B cell (primary cell): ENCODE results near the gene NAE1. TPM values are rescaled to one million over a fixed set of nuclear protein-coding genes. Genes with fewer than 3 reads are reported as not detected.
"Not testable (repeated sequence)": the region's sequence is repeated elsewhere in the genome, so short reads cannot be mapped to it uniquely, and the experiment has no call there.

Experiments used
- ATAC-seq: fragments of 200-7000 bp; cut with Tn5 transposase; one replicate; pipeline ENCODE4 v1.10.0; 2021; ENCODE audit warnings: low read depth, mild to moderate bottlenecking, moderate number of reproducible peaks, moderate library complexity
- CTCF ChIA-PET: fragments of 350-600 bp; sonication (Branson Sonifier 250); formaldehyde crosslinking; loops from one replicate; lab custom pipeline; 2021; ENCODE audit warnings: antibody characterized with exemption, inconsistent platforms; lab: Charles Lee
- POLR2A ChIA-PET: fragments of 350-600 bp; sonication (Branson Sonifier 250); formaldehyde crosslinking; loops from one replicate; lab custom pipeline; 2021; ENCODE audit warnings: antibody characterized with exemption; lab: Charles Lee
- DNase-seq: peaks from one replicate; pipeline ENCODE4 v3.0.0; 2013
- H2AFZ ChIP-seq: 2 replicates; pipeline ENCODE4 v1.6.1; 2012; ENCODE audit warnings: mild to moderate bottlenecking, low read depth, low read length; ENCODE audit not compliant: insufficient read depth, poor library complexity, severe bottlenecking
- H3K27ac ChIP-seq, 2 donors: 1 replicate in 1 of 2; 2 replicates in 1 of 2; pipeline ENCODE4 v1.5.1; 2012 to 2013; ENCODE audit warnings: low read length in 2 of 2, mild to moderate bottlenecking in 2 of 2, moderate library complexity in 1 of 2
- H3K27me3 ChIP-seq, 4 experiments: fragments of 200-600 bp in 1 of 4; sonication (generic) in 1 of 4; replicated peaks in 1 of 4; 1 replicate in 2 of 4; 2 replicates in 2 of 4; pipeline versions ENCODE4 v1.6.1 to v1.7.0; 2013 to 2016; ENCODE audit warnings: low read length in 3 of 4, mild to moderate bottlenecking in 2 of 4, mixed read lengths in 1 of 4, moderate library complexity in 1 of 4; ENCODE audit not compliant: insufficient read depth in 4 of 4, control insufficient read depth in 3 of 4; ENCODE audit errors: control extremely low read depth in 1 of 4
- H3K36me3 ChIP-seq, 2 experiments: replicated peaks in 1 of 2; 1 replicate in 1 of 2; 2 replicates in 1 of 2; pipeline versions ENCODE4 v1.6.1 to v1.7.1; 2013; ENCODE audit warnings: low read length in 1 of 2; ENCODE audit not compliant: insufficient read depth in 2 of 2, control insufficient read depth in 1 of 2; ENCODE audit errors: control extremely low read depth in 1 of 2, extremely low read depth in 1 of 2
- H3K4me1 ChIP-seq, 2 donors: fragments of 200-600 bp in 1 of 2; sonication (generic) in 1 of 2; 1 replicate in 1 of 2; 2 replicates in 1 of 2; pipeline versions ENCODE4 v1.5.1 to v1.6.1; 2013 to 2017; ENCODE audit warnings: low read length in 2 of 2; ENCODE audit not compliant: control insufficient read depth in 2 of 2, insufficient read depth in 2 of 2
- H3K4me2 ChIP-seq: replicated peaks from 2 replicates; pipeline ENCODE3; 2012; ENCODE audit warnings: mild to moderate bottlenecking, low read depth, low read length; ENCODE audit not compliant: poor library complexity, severe bottlenecking
- H3K4me3 ChIP-seq, 5 experiments: fragments of 200-600 bp in 1 of 5; sonication (generic) in 1 of 5; 1 replicate in 3 of 5; 2 replicates in 2 of 5; pipeline versions ENCODE4 v1.5.1 to v1.7.0; 2011 to 2016; ENCODE audit warnings: low read length in 4 of 5, mild to moderate bottlenecking in 4 of 5, low read depth in 2 of 5, control low read depth in 1 of 5, moderate library complexity in 1 of 5; ENCODE audit not compliant: insufficient read depth in 1 of 5; ENCODE audit errors: control extremely low read depth in 1 of 5, extremely low read depth in 1 of 5
- H3K79me2 ChIP-seq: fragments of 200-600 bp; sonication (generic); one replicate; pipeline ENCODE4 v1.6.0; 2016; ENCODE audit warnings: low read length; ENCODE audit not compliant: control insufficient read depth, insufficient read depth
- H3K9ac ChIP-seq: fragments of 200-600 bp; sonication (generic); 2 replicates; pipeline ENCODE4 v1.6.1; 2017; ENCODE audit warnings: mild to moderate bottlenecking, low read length, moderate library complexity
- H3K9me3 ChIP-seq, 3 donors: one replicate each; pipeline versions ENCODE4 v1.6.1 to v1.7.1; 2013; ENCODE audit warnings: low read length in 2 of 3; ENCODE audit not compliant: control insufficient read depth in 2 of 3, insufficient read depth in 1 of 3; ENCODE audit errors: control extremely low read depth in 1 of 3
- H4K20me1 ChIP-seq: 2 replicates; pipeline ENCODE4 v1.6.0; 2012; ENCODE audit warnings: mild to moderate bottlenecking, low read length; ENCODE audit not compliant: insufficient read depth, control insufficient read depth, poor library complexity, severe bottlenecking
- H3K27ac Mint-ChIP-seq: one replicate; pipeline ENCODE4 v1.8.0; 2021; ENCODE audit warnings: mixed read lengths
- H3K27me3 Mint-ChIP-seq: one replicate; pipeline ENCODE4 v1.8.0; 2021; ENCODE audit warnings: mixed read lengths
- H3K4me1 Mint-ChIP-seq: one replicate; pipeline ENCODE4 v1.8.0; 2021; ENCODE audit warnings: mixed read lengths
- H3K4me3 Mint-ChIP-seq: one replicate; pipeline ENCODE4 v1.8.0; 2021; ENCODE audit warnings: mixed read lengths
- H3K9me3 Mint-ChIP-seq: one replicate; pipeline ENCODE4 v1.8.0; 2022; ENCODE audit warnings: mixed read lengths; ENCODE audit not compliant: insufficient read depth
- CTCF ChIP-seq: fragments of 200-600 bp; IDR thresholded peaks from one replicate; pipeline ENCODE4 v1.8.0; 2022; ENCODE audit warnings: antibody characterized with exemption, mild to moderate bottlenecking
- EZH2 ChIP-seq: IDR thresholded peaks from 2 replicates; pipeline ENCODE4 v1.6.1; 2012; ENCODE audit warnings: borderline replicate concordance, low read depth, mild to moderate bottlenecking, moderate library complexity, low read length; ENCODE audit not compliant: insufficient read depth, poor library complexity, severe bottlenecking
- WGBS: methylation state at CpG from one replicate; pipeline ENCODE4 v1.1.5; 2013; ENCODE audit warnings: missing lambda C conversion rate; ENCODE audit not compliant: insufficient coverage; 5-methylcytosine and 5-hydroxymethylcytosine counted together
- intact Hi-C: fragments of 100-400 bp; cut with micrococcal nuclease; formaldehyde crosslinking; loops from one replicate; pipeline ENCODE4 v1.10.0; 2022
- polyA plus RNA-seq: library from polyadenylated mRNA; depleted of rRNA; stranded (reverse); fragments of >200 nt; gene quantifications from 2 replicates; pipeline ENCODE4 v1.2.3, GENCODE V29; 2012
- total RNA-seq, 2 donors: library from RNA; stranded (reverse); fragments of 120-200 nt in 1 of 2; gene quantifications; 1 replicate in 1 of 2; 2 replicates in 1 of 2; pipeline versions ENCODE4 v1.2.3 to v1.2.4, GENCODE V29; 2013 to 2022

The NAE1 gene
- total and polyA plus RNA-seq, 2 donors (not counting 1 experiment from before 2014, with no cell fraction given): 19.3 to 57.6 TPM

GRCh38 chr16:66798161-66798560 is 32.6 kb downstream of the NAE1 start:
- Histone ChIP-seq H3K9ac (no peak overlapping the region), H3K4me2 (no peak overlapping the region), H3K9me3 (peaks cover 0 to 14% (median 0%) of the 10 kb centered on the region in 3 donors), H3K4me1 (no peaks in the 10 kb centered on the region), H3K36me3 (peaks cover 0 to 9% of the 10 kb centered on the region in 2 experiments), H3K4me3 (no peak overlapping the region), H3K79me2 (no peaks in the 10 kb centered on the region), H3K27ac (no peak overlapping the region), H3K27me3 (no peaks in the 10 kb centered on the region), H4K20me1 (no peaks in the 10 kb centered on the region), H2AFZ (no peak overlapping the region)
- no peak for DNase-seq
- Mint-ChIP-seq H3K27me3 (no peaks in the 10 kb centered on the region), H3K9me3 (no peaks in the 10 kb centered on the region), H3K27ac (no peak overlapping the region), H3K4me3 (no peak overlapping the region), H3K4me1 (no peaks in the 10 kb centered on the region)
- ChIA-PET CTCF (no interaction called here), POLR2A (no interaction called here)
- WGBS: no CpG with 5 or more reads among the region's 2 CpGs
- ATAC-seq: no peak
- TF ChIP-seq CTCF (no peak), EZH2 (no peak)
- intact Hi-C loops: no loop called here

- H3K9me3 ChIP-seq, H3K4me1 Mint-ChIP-seq, H3K79me2 ChIP-seq, H3K4me3 Mint-ChIP-seq, H3K4me2 ChIP-seq, H3K27me3 ChIP-seq, H3K9me3 Mint-ChIP-seq, H3K27ac Mint-ChIP-seq, H3K9ac ChIP-seq, H3K27me3 Mint-ChIP-seq, H4K20me1 ChIP-seq, DNase-seq, CTCF ChIA-PET, POLR2A ChIA-PET, H2AFZ ChIP-seq, intact Hi-C loops, H3K27ac ChIP-seq, H3K36me3 ChIP-seq, ATAC-seq, H3K4me1 ChIP-seq, H3K4me3 ChIP-seq: not testable (repeated sequence)
- WGBS: 0% methylated on average over 1 of the region's 6 CpGs
Measured at GRCh38 chr16:66793984-66794383, 36.8 kb downstream of the NAE1 start.
